HG02588 (cell line): Measurements from ENCODE around the gene FPR3.
"Not testable (repeated sequence)": the region's sequence is repeated elsewhere in the genome, so short reads cannot be mapped to it uniquely, and the experiment has no call there.

Experiments used
- ATAC-seq: cut with Tn5 transposase; IDR thresholded peaks from one replicate; pipeline ENCODE4 v1.9.1; 2021; ENCODE audit warnings: mild to moderate bottlenecking, moderate library complexity; ENCODE audit not compliant: unreplicated experiment

The FPR3 gene

GRCh38 chr19:51783372-51783771, 11.6 kb upstream of the FPR3 start:
- no peak for ATAC-seq

- no peak for ATAC-seq
These were observed 10.7 kb upstream of the FPR3 start for GRCh38 chr19:51784109-51784785.

- ATAC-seq: no peak
These were observed 9.9 kb upstream of the FPR3 start for GRCh38 chr19:51784922-51785690.

GRCh38 chr19:51786646-51787494, 8.1 kb upstream of the FPR3 start:
- ATAC-seq: no peak

GRCh38 chr19:51788029-51788428, 6.9 kb upstream of the FPR3 start:
- no peak for ATAC-seq

- no peak for ATAC-seq
These were observed 5.7 kb upstream of the FPR3 start for GRCh38 chr19:51789061-51789795.

GRCh38 chr19:51792932-51793331, 2.0 kb upstream of the FPR3 start:
- no peak for ATAC-seq

GRCh38 chr19:51793994-51794393, 963 bp upstream of the FPR3 start:
- ATAC-seq: no peak

GRCh38 chr19:51796195-51796679, 1.3 kb downstream of the FPR3 start:
- ATAC-seq: no peak

- ATAC-seq: no peak
These were observed 2.5 kb downstream of the FPR3 start for GRCh38 chr19:51797480-51797879.

- ATAC-seq: no peak
These were observed 3.1 kb downstream of the FPR3 start for GRCh38 chr19:51798062-51798461.

GRCh38 chr19:51799034-51799773, 4.2 kb downstream of the FPR3 start:
- no peak for ATAC-seq

GRCh38 chr19:51799774-51800472, 5.0 kb downstream of the FPR3 start:
- ATAC-seq: no peak

- ATAC-seq: no peak
These were observed 5.7 kb downstream of the FPR3 start for GRCh38 chr19:51800473-51801244.

- no peak for ATAC-seq
These were observed 7.8 kb downstream of the FPR3 start for GRCh38 chr19:51802775-51803174.

- no peak for ATAC-seq
These were observed 8.6 kb downstream of the FPR3 start for GRCh38 chr19:51803519-51803918.

- no peak for ATAC-seq
These were observed 9.0 kb downstream of the FPR3 start for GRCh38 chr19:51803967-51804366.

GRCh38 chr19:51804789-51805188, 9.8 kb downstream of the FPR3 start:
- not testable (repeated sequence) for ATAC-seq

- ATAC-seq: not testable (repeated sequence)
These were observed 10.4 kb downstream of the FPR3 start for GRCh38 chr19:51805396-51805795.
